HUDEP-2 (cell line): ENCODE results near the gene NT5C1A.

Source experiments
- DNase-seq, 76 experiments: peaks; one replicate each; lab custom pipeline; 2025; ENCODE audit not compliant: unreplicated experiment in 76 of 76; lab: John Stamatoyannopoulos, UW

The NT5C1A gene

DNA sequence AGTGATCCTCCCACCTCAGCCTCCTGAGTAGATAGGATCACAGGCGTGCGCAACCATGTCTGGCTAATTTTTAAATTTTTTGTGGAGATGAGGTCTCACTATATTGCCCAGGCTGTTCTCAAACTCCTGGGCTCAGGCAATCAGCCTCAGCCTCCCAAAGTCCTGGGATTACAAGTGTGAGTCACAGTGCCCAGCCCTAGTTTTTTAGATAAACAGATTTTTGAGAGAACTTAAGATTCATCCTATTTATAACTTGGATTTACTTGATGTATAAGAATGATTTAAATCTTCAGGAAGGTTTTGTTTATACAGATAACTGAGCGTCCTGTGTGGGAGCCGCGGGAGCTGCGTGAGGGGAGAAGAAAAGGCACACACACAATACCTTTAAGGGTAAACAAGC, 58.7 kb downstream of the NT5C1A start:
- DNase-seq = no peak

DNA sequence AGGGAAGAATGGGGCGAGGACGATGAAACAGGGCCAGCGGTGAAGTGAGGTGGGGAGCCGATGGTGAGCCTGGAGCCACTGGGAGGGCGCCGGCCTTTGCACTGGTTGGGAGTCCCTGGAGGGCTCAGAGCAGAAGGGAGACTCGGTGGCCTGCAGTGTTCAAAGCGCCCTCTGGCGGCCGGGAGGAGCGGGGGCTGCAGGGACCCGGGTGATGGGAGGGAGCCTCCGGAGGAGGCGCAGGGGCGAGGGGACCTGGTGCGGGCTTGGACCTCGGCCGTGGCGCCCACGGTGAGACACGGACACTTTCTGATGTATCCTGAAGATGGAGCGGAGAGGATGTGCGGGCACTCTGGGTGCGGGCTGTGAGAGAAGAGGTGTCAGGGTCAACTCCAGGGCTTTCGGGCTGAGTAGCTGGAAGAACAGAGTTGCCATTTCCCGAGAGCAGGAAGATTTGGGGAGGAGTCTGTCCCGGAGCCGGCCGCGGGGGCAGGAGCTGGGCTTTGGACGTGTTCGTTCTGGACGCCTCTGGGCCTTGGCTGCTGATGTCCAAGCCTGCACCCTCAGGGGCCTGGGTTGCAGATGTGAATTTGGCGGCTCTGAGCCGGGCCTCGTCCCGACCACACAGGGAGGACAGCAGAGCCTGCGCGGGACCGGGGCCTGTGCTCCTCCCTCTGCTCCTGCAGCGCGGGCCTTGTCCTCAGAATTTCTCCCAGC, 62.1 kb downstream of the NT5C1A start:
- DNase-seq = peak in 41 of 76 experiments; percentile 3 to 54 (median 24)
